HG02973 (cell line): ENCODE results near the gene HUWE1.
"Not testable (repeated sequence)": the region's sequence is repeated elsewhere in the genome, so short reads cannot be mapped to it uniquely, and the experiment has no call there.

ENCODE experiments used
- ATAC-seq: cut with Tn5 transposase; IDR thresholded peaks from one replicate; pipeline ENCODE4 v1.9.1; 2021; ENCODE audit warnings: moderate library complexity; ENCODE audit not compliant: unreplicated experiment

HUWE1 gene

GRCh38 chrX:53526999-53527398 lies 159.5 kb downstream of the HUWE1 start:
- ATAC-seq, result no peak

- no peak for ATAC-seq
These were observed 175.2 kb downstream of the HUWE1 start for GRCh38 chrX:53511322-53511721.

- not testable (repeated sequence) for ATAC-seq
These were observed 182.5 kb downstream of the HUWE1 start for GRCh38 chrX:53504035-53504434.

- ATAC-seq, result no peak
These were observed 192.1 kb downstream of the HUWE1 start for GRCh38 chrX:53494436-53494835.

GRCh38 chrX:53486285-53486684 lies 200.2 kb downstream of the HUWE1 start:
- no peak for ATAC-seq

GRCh38 chrX:53483838-53484405 lies 202.6 kb downstream of the HUWE1 start:
- ATAC-seq, result no peak

GRCh38 chrX:53483416-53483815 lies 203.1 kb downstream of the HUWE1 start:
- no peak for ATAC-seq
